Natural killer cell (primary cell): Measurements from ENCODE around the gene EHMT1. TPM values are rescaled to one million over a fixed set of nuclear protein-coding genes. Genes with fewer than 3 reads are reported as not detected.

Source experiments
- ATAC-seq, 3 donors: fragments of 150-1000 bp in 2 of 3; fragments of 200-7000 bp in 1 of 3; cut with Tn5 transposase; 1 replicate in 1 of 3; 2 replicates in 2 of 3; pipeline ENCODE4 v1.10.0; 2021; ENCODE audit warnings: mild to moderate bottlenecking in 2 of 3, moderate library complexity in 2 of 3
- DNase-seq, 2 donors: peaks; one replicate each; pipeline versions ENCODE4 v3.0.0 to v3.0.0-alpha.2; 2013 to 2021; ENCODE audit warnings: mixed read lengths in 1 of 2
- H3K27ac ChIP-seq: one replicate; pipeline ENCODE4 v1.5.1; 2013; ENCODE audit warnings: mild to moderate bottlenecking, low read length
- H3K27me3 ChIP-seq: one replicate; pipeline ENCODE4 v1.6.1; 2013; ENCODE audit warnings: low read length; ENCODE audit not compliant: control insufficient read depth, insufficient read depth
- H3K36me3 ChIP-seq: one replicate; pipeline ENCODE4 v1.6.1; 2013; ENCODE audit warnings: low read length; ENCODE audit not compliant: control insufficient read depth, insufficient read depth
- H3K4me1 ChIP-seq: one replicate; pipeline ENCODE4 v1.6.1; 2013; ENCODE audit warnings: low read length; ENCODE audit not compliant: control insufficient read depth, insufficient read depth
- H3K4me3 ChIP-seq: one replicate; pipeline ENCODE4 v1.5.1; 2013; ENCODE audit warnings: low read length
- H3K9me3 ChIP-seq: one replicate; pipeline ENCODE4 v1.6.1; 2013; ENCODE audit warnings: low read length; ENCODE audit not compliant: control insufficient read depth, insufficient read depth
- H3K27ac Mint-ChIP-seq, 2 donors: one replicate each; pipeline ENCODE4 v1.8.0; 2022; ENCODE audit warnings: mild to moderate bottlenecking in 2 of 2, mixed read lengths in 2 of 2, moderate library complexity in 1 of 2
- H3K27me3 Mint-ChIP-seq, 2 donors: one replicate each; pipeline ENCODE4 v1.8.0; 2022; ENCODE audit warnings: low read depth in 2 of 2, mixed read lengths in 2 of 2
- H3K36me3 Mint-ChIP-seq: one replicate; pipeline ENCODE4 v1.8.0; 2022; ENCODE audit warnings: mixed read lengths
- H3K4me1 Mint-ChIP-seq, 2 donors: one replicate each; pipeline ENCODE4 v1.8.0; 2022; ENCODE audit warnings: mixed read lengths in 2 of 2
- H3K4me3 Mint-ChIP-seq: one replicate; pipeline ENCODE4 v1.8.0; 2022; ENCODE audit warnings: mild to moderate bottlenecking, moderate library complexity, mixed read lengths
- H3K9me3 Mint-ChIP-seq, 2 donors: one replicate each; pipeline ENCODE4 v1.8.0; 2022; ENCODE audit warnings: mixed read lengths in 2 of 2
- WGBS: methylation state at CpG from one replicate; pipeline ENCODE4 v1.1.7; 2013; ENCODE audit warnings: missing lambda C conversion rate; ENCODE audit not compliant: insufficient coverage; 5-methylcytosine and 5-hydroxymethylcytosine counted together
- intact Hi-C: fragments of 100-400 bp; cut with micrococcal nuclease; formaldehyde crosslinking; loops from one replicate; pipeline ENCODE4 v1.14.2; 2022
- total RNA-seq, 4 donors: library from RNA; stranded (reverse); fragments of 120-200 nt in 1 of 4; gene quantifications; one replicate each; pipeline versions ENCODE4 v1.2.3 to v1.2.4, GENCODE V29; 2013 to 2022
- TF ChIP-seq, protein P1 (sequence below): fragments of 200-600 bp; IDR thresholded peaks from one replicate; pipeline ENCODE4 v1.8.0; 2022; ENCODE audit warnings: antibody characterized with exemption

The EHMT1 gene
- total RNA-seq, 3 donors from 2014 or later (not counting 1 experiment from before 2014, with no cell fraction given), result 173 to 200 (median 176) TPM

DNA sequence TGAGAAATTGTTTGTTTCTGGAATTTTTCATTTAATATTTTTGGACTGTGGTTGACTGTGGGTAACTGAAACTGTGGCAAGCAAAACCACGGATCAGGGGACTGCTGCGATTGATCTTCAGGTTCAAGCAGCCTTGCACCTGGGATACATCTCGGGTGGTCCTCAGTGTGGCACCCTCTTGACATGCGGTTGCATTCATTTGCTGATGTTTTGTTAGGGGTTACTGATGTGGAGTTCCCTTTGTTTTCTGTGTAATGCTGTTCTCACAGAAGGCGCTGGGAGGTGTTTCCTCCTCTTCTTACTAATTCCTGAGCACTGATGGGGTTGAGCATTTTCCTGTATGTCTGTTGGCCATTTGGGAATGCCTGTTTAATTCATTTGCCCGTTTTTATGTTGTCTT is 60.4 kb downstream of the EHMT1 start:
- H3K4me3 ChIP-seq, result no peak overlapping the region
- H3K27ac ChIP-seq, result no peak overlapping the region
- Mint-ChIP-seq H3K27ac (peak overlapping the region; percentile 41 to 59), H3K27me3 (no peaks in the 10 kb centered on the region), H3K4me1 (peaks cover 44 to 45% of the 10 kb centered on the region in 2 donors), H3K9me3 (no peaks in the 10 kb centered on the region), H3K36me3 (no peaks in the 10 kb centered on the region), H3K4me3 (no peak overlapping the region)
- intact Hi-C loops, result loop anchor here (10.0 kb wide), 1 partner anchor 76 kb away; no protein-coding TSS in a partner anchor
- DNase-seq, result no peak
- TF ChIP-seq, protein P1, sequence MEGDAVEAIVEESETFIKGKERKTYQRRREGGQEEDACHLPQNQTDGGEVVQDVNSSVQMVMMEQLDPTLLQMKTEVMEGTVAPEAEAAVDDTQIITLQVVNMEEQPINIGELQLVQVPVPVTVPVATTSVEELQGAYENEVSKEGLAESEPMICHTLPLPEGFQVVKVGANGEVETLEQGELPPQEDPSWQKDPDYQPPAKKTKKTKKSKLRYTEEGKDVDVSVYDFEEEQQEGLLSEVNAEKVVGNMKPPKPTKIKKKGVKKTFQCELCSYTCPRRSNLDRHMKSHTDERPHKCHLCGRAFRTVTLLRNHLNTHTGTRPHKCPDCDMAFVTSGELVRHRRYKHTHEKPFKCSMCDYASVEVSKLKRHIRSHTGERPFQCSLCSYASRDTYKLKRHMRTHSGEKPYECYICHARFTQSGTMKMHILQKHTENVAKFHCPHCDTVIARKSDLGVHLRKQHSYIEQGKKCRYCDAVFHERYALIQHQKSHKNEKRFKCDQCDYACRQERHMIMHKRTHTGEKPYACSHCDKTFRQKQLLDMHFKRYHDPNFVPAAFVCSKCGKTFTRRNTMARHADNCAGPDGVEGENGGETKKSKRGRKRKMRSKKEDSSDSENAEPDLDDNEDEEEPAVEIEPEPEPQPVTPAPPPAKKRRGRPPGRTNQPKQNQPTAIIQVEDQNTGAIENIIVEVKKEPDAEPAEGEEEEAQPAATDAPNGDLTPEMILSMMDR, result no peak
- ATAC-seq, result no peak
- peaks cover 10% of the 10 kb centered on the region for H3K4me1 ChIP-seq
- no peaks in the 10 kb centered on the region for H3K36me3 ChIP-seq
- WGBS, result 29% methylated on average over 5 of the region's 6 CpGs
- H3K9me3 ChIP-seq, result no peaks in the 10 kb centered on the region
- H3K27me3 ChIP-seq, result no peaks in the 10 kb centered on the region

- peaks cover 10% of the 10 kb centered on the region for H3K4me1 ChIP-seq
- H3K27me3 ChIP-seq, result no peaks in the 10 kb centered on the region
- no peaks in the 10 kb centered on the region for H3K9me3 ChIP-seq
- ATAC-seq, result no peak
- TF ChIP-seq, protein P1, result no peak
- peaks cover 41% of the 10 kb centered on the region in 2 donors for H3K4me1 Mint-ChIP-seq
- no peak overlapping the region for H3K4me3 ChIP-seq
- no peak for DNase-seq
- 86% methylated on average over 7 of the region's 7 CpGs for WGBS
- H3K27ac Mint-ChIP-seq, result peak overlapping the region; percentile 41 to 59
- no peaks in the 10 kb centered on the region for H3K27me3 Mint-ChIP-seq
- no peak overlapping the region for H3K27ac ChIP-seq
- no peak overlapping the region for H3K4me3 Mint-ChIP-seq
- H3K36me3 Mint-ChIP-seq, result no peaks in the 10 kb centered on the region
- intact Hi-C loops, result loop anchor here (10.0 kb wide), 1 partner anchor 75 kb away; no protein-coding TSS in a partner anchor
- no peaks in the 10 kb centered on the region for H3K36me3 ChIP-seq
- no peaks in the 10 kb centered on the region for H3K9me3 Mint-ChIP-seq
These were observed 61.0 kb downstream of the EHMT1 start for GRCh38 chr9:137679695-137680305.

DNA sequence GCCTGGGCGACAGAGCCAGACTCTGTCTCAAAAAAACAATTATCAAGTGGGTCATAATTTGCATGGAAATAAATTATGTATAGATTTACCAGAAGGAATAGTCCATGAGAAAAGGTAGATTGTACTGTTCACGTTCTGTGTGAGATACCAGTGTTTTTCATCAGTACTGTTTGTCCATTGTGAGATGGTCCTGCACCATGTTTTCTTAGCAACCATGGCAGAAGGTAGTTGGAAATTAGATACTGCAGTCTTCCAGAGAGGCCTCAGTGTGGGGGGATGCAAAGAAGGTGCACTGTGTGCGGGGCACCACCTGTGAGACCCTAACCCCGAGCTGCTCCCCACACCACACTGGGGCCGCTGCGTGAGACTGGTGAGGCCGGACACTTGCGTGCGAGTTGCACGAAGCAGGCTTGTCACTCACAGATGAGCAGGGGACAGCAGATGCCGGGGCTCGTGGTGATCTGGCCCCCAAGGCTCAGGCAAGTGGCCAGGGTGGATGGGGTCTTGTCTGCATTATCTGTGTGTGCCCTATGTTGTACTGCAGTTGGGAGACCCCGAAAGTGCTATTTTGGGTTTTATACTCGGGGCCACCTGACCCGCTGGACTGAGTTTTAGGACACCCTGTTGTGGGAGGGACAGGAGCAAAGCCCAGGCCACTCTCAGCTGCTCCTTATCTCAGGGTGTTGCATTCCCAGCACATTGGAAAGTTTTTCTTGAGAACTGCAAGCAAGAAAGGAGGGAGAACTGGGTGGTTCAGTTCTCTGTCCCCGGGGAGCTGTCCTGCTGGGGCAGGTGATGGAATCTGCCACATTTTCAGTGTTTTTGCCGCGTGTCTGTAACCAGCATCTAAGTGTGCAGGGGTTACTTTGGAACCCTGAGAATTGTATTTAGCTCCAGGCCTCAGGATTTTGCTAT is 61.9 kb downstream of the EHMT1 start:
- peaks cover 45 to 49% of the 10 kb centered on the region in 2 donors for H3K4me1 Mint-ChIP-seq
- Histone ChIP-seq H3K36me3 (no peaks in the 10 kb centered on the region), H3K9me3 (no peaks in the 10 kb centered on the region), H3K27me3 (no peaks in the 10 kb centered on the region), H3K4me3 (no peak overlapping the region), H3K4me1 (peaks cover 10% of the 10 kb centered on the region), H3K27ac (no peak overlapping the region)
- WGBS, result 98% methylated on average over 18 of the region's 18 CpGs
- H3K27me3 Mint-ChIP-seq, result no peaks in the 10 kb centered on the region
- H3K4me3 Mint-ChIP-seq, result no peak overlapping the region
- DNase-seq, result no peak
- no peaks in the 10 kb centered on the region for H3K36me3 Mint-ChIP-seq
- TF ChIP-seq, protein P1, result no peak
- no peaks in the 10 kb centered on the region for H3K9me3 Mint-ChIP-seq
- intact Hi-C loops, result no loop called here
- no peak overlapping the region for H3K27ac Mint-ChIP-seq
- ATAC-seq, result no peak
